DOHH2 (cell line): ENCODE data around the gene CD2.

Source experiments
- H3F3A ChIP-seq: fragments of 200-600 bp; sonication (generic), shearing (Covaris generic); 2 replicates; pipeline ENCODE4 v1.6.0; 2016; ENCODE audit warnings: antibody characterized with exemption, mild to moderate bottlenecking; ENCODE audit not compliant: control insufficient read depth, insufficient read depth
- H3K27ac ChIP-seq: fragments of 200-600 bp; sonication (generic); 2 replicates; pipeline ENCODE4 v1.5.1; 2014; ENCODE audit warnings: low read depth, mild to moderate bottlenecking, low read length, moderate library complexity
- H3K27me3 ChIP-seq: fragments of 200-600 bp; sonication (generic); 2 replicates; pipeline ENCODE4 v1.6.1; 2014; ENCODE audit warnings: mild to moderate bottlenecking, low read length, mixed read lengths; ENCODE audit not compliant: control insufficient read depth
- H3K36me3 ChIP-seq: fragments of 200-600 bp; sonication (generic); 2 replicates; pipeline ENCODE4 v1.6.1; 2014; ENCODE audit warnings: mild to moderate bottlenecking, low read length, moderate library complexity, mixed read lengths; ENCODE audit not compliant: control insufficient read depth
- H3K4me1 ChIP-seq: fragments of 200-600 bp; sonication (generic); 2 replicates; pipeline ENCODE4 v1.6.1; 2014; ENCODE audit warnings: mild to moderate bottlenecking, low read length, mixed read lengths; ENCODE audit not compliant: control insufficient read depth
- H3K4me2 ChIP-seq: fragments of 200-600 bp; sonication (generic); 2 replicates; pipeline ENCODE4 v1.6.0; 2014; ENCODE audit warnings: mild to moderate bottlenecking, low read length, moderate library complexity
- H3K4me3 ChIP-seq: fragments of 200-600 bp; sonication (generic); 2 replicates; pipeline ENCODE4 v1.5.1; 2014; ENCODE audit warnings: mild to moderate bottlenecking, low read length, mixed read lengths
- H3K79me2 ChIP-seq: fragments of 200-600 bp; sonication (generic); 2 replicates; pipeline ENCODE4 v1.6.1; 2014; ENCODE audit warnings: mild to moderate bottlenecking, low read length, mixed read lengths; ENCODE audit not compliant: control insufficient read depth
- H3K9me2 ChIP-seq: fragments of 200-600 bp; sonication (generic); replicated peaks from 2 replicates; pipeline ENCODE4 v1.6.1; 2014; ENCODE audit warnings: mild to moderate bottlenecking, low read length, mixed read lengths; ENCODE audit not compliant: control insufficient read depth
- H3K9me3 ChIP-seq: fragments of 200-600 bp; sonication (generic); 2 replicates; pipeline ENCODE4 v1.6.1; 2014; ENCODE audit warnings: antibody characterized with exemption, low read length, mixed read lengths; ENCODE audit not compliant: control insufficient read depth, insufficient read depth
- H4K20me1 ChIP-seq: fragments of 200-600 bp; sonication (generic); 2 replicates; pipeline ENCODE4 v1.6.0; 2014; ENCODE audit warnings: low read depth, mild to moderate bottlenecking, antibody characterized with exemption, low read length, moderate library complexity; ENCODE audit not compliant: control insufficient read depth, insufficient read depth
- EZH2phosphoT487 ChIP-seq: fragments of 200-600 bp; sonication (generic); IDR thresholded peaks from 2 replicates; pipeline ENCODE4 v1.6.1; 2017; ENCODE audit warnings: borderline replicate concordance, mild to moderate bottlenecking, antibody characterized with exemption, low read length, moderate library complexity, mixed read lengths
- TF ChIP-seq, protein P1 (sequence below): fragments of 200-600 bp; sonication (generic); IDR thresholded peaks from one replicate; pipeline ENCODE4 v1.5.1; 2014; ENCODE audit warnings: antibody characterized with exemption, mild to moderate bottlenecking, low read depth, low read length; ENCODE audit not compliant: poor library complexity, severe bottlenecking

The CD2 gene

GRCh38 chr1:116765962-116766361 lies 11.7 kb downstream of the CD2 start:
- TF ChIP-seq EZH2phosphoT487, result no peak
- TF ChIP-seq, protein P1, sequence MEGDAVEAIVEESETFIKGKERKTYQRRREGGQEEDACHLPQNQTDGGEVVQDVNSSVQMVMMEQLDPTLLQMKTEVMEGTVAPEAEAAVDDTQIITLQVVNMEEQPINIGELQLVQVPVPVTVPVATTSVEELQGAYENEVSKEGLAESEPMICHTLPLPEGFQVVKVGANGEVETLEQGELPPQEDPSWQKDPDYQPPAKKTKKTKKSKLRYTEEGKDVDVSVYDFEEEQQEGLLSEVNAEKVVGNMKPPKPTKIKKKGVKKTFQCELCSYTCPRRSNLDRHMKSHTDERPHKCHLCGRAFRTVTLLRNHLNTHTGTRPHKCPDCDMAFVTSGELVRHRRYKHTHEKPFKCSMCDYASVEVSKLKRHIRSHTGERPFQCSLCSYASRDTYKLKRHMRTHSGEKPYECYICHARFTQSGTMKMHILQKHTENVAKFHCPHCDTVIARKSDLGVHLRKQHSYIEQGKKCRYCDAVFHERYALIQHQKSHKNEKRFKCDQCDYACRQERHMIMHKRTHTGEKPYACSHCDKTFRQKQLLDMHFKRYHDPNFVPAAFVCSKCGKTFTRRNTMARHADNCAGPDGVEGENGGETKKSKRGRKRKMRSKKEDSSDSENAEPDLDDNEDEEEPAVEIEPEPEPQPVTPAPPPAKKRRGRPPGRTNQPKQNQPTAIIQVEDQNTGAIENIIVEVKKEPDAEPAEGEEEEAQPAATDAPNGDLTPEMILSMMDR, result no peak
- Histone ChIP-seq H3F3A (no peaks in the 10 kb centered on the region), H3K4me3 (no peak overlapping the region), H3K4me1 (peaks cover 14% of the 10 kb centered on the region), H3K27me3 (no peaks in the 10 kb centered on the region), H3K9me2 (no peaks in the 10 kb centered on the region), H3K4me2 (no peak overlapping the region), H3K9me3 (no peaks in the 10 kb centered on the region), H3K79me2 (no peaks in the 10 kb centered on the region), H4K20me1 (no peaks in the 10 kb centered on the region), H3K27ac (no peak overlapping the region), H3K36me3 (0 out of 2 replicates have a peak, but pooled peaks cover 3% of the 10 kb centered on the region)

GRCh38 chr1:116766616-116767469 lies 12.6 kb downstream of the CD2 start:
- no peak overlapping the region for H3K4me3 ChIP-seq
- 0 out of 2 replicates have a peak, but pooled peaks cover 3% of the 10 kb centered on the region for H3K36me3 ChIP-seq
- no peaks in the 10 kb centered on the region for H3F3A ChIP-seq
- H4K20me1 ChIP-seq, result no peaks in the 10 kb centered on the region
- H3K4me2 ChIP-seq, result no peak overlapping the region
- no peaks in the 10 kb centered on the region for H3K9me2 ChIP-seq
- no peaks in the 10 kb centered on the region for H3K27me3 ChIP-seq
- no peak for TF ChIP-seq EZH2phosphoT487
- TF ChIP-seq, protein P1, result no peak
- peaks cover 14% of the 10 kb centered on the region for H3K4me1 ChIP-seq
- no peaks in the 10 kb centered on the region for H3K79me2 ChIP-seq
- H3K27ac ChIP-seq, result no peak overlapping the region
- H3K9me3 ChIP-seq, result no peaks in the 10 kb centered on the region

GRCh38 chr1:116767782-116768382 lies 13.7 kb downstream of the CD2 start:
- no peak overlapping the region for H3K27ac ChIP-seq
- no peak overlapping the region for H3K4me3 ChIP-seq
- no peaks in the 10 kb centered on the region for H3K9me2 ChIP-seq
- TF ChIP-seq, protein P1, result no peak
- no peak for TF ChIP-seq EZH2phosphoT487
- 0 out of 2 replicates have a peak, but pooled peaks cover 3% of the 10 kb centered on the region for H3K36me3 ChIP-seq
- no peaks in the 10 kb centered on the region for H3F3A ChIP-seq
- no peaks in the 10 kb centered on the region for H3K27me3 ChIP-seq
- no peak overlapping the region for H3K4me2 ChIP-seq
- H4K20me1 ChIP-seq, result no peaks in the 10 kb centered on the region
- no peaks in the 10 kb centered on the region for H3K9me3 ChIP-seq
- no peaks in the 10 kb centered on the region for H3K79me2 ChIP-seq
- peaks cover 14% of the 10 kb centered on the region for H3K4me1 ChIP-seq
